GM11168 (cell line): Measurements from ENCODE around the gene R3HDM2.
"Not testable (repeated sequence)": the region's sequence is repeated elsewhere in the genome, so short reads cannot be mapped to it uniquely, and the experiment has no call there.

Experiments
- in situ Hi-C: fragments of 300-500 bp; cut with MboI; formaldehyde crosslinking; loops from one replicate; pipeline ENCODE4 v1.12.0; 2022; ENCODE audit warnings: low sequenced_read_pairs; ENCODE audit not compliant: unreplicated experiment

R3HDM2 gene

DNA sequence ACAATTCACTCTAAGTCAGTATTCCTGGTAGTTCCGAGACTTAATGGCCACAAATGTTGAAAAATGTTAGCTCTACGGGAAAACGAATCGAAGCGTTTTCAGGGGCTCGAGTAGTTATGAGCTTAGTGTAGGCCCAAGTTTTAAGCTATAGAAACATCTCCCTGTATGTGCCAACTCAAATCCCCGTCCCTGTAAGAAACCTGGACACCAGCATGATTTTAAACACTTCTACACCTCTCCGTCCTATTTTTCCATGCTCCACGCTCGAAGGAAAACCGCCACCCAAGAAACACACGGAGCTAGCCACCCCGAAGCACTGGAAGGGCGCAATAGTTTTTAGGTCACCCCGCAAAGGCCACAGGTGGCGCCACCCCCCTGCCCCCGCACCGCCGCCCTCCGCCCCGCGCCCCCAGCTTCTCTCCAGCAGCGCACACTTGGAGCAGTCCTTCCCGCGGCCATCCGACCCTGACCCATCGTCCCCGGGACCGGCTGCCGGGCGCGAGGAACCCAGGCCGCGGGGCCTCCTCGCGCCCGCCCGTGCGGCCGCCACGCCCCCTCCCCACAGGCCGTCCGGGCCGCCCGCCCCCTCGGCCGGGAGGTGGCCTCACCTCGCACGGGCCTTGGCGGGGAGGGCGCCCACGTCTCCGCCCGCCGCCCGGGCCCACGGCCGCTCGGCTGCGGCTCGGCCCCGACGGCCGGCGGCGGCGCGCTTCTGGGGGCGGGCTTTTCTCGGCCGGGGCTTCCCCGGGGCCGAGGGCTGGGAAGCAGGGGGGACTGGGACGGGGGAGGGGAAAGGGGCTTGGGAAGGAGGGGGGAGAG lies 522 bp downstream of the R3HDM2 start:
- in situ Hi-C loops, result no loop called here

DNA sequence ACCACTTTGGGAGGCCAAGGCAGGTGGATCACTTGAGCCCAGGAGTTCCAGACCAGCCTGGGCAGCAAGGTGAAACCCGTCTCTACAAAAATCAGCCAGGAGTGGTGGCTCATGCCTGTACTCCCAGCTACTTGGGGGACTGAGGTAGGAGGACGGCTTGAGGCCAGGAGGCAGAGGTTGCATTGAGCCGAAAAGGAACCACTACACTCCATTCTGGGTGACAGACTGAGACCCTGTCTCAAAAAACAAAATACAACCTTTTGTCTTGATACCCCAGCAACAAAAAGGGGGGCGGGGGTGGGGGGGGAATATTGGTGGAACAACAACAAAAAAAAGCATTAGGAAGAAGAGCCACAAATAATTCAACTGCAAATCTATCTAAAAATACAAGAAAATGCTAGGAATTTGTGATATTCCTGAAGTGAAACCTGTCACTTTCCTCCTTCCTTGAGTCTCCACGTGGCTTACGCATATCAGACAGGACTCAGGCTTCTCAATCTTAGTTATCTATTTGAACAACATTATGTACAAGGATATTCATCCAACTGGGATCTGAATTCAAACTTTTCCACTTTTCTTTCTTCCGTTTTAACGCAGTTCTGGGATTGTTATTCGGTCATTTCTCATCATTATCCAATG lies 1.3 kb downstream of the R3HDM2 start:
- in situ Hi-C loops, result no loop called here

DNA sequence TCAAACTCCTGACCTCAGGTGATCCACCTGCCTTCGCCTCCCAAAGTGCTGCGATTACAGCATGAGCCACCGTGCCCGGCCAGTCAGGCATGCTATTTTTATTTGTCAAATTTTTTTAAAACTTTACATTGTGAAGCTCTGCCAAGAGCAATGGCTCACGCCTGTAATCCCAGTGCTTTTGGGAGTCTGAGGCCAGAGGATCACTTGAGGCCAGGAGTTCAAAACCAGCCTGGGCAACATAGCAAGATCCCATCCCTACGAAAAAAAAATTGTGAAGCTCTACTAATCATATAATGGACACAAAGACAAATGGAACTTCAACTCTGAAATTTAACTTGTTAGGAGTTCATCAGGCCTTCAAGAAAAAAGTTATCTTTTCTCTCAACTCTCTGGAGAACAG lies 1.9 kb downstream of the R3HDM2 start:
- in situ Hi-C loops, result no loop called here

DNA sequence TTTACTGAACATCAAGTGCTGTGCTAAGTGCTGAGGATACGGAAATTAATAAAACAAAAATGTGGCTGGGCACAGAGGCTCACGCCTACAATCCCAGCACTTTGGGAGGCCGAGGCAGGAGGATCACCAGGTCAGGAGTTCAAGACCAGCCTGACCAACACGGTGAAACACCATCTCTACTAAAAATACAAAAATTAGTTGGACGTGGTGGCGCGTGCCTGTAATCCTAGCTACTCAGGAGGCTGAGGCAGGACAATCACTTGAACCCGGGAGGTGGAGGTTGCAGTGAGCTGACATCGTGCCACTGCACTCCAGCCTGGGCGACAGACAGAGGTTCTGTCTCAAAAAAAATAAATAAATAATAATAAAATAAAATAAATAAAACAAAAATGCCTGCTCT lies 3.9 kb downstream of the R3HDM2 start:
- in situ Hi-C loops, result not testable (repeated sequence)

DNA sequence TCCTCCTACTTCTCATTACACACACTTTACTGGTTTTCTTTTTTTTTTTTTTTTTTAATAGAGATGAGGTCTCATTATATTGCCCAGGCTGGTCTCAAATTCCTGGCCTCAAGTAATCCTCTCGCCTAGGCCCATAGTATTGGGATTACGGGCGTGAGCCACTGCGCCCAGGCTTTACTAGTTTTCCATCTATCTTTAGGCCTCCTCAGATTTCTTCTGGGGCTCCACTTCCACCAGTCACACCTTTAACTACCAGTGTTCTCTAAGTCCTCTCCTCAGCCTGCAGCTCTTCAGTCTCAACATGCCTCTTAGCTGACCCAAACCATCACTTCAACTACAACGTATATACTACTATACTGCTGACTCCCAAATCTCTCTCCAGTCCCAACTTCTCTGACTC lies 10.4 kb downstream of the R3HDM2 start:
- in situ Hi-C loops, result no loop called here

DNA sequence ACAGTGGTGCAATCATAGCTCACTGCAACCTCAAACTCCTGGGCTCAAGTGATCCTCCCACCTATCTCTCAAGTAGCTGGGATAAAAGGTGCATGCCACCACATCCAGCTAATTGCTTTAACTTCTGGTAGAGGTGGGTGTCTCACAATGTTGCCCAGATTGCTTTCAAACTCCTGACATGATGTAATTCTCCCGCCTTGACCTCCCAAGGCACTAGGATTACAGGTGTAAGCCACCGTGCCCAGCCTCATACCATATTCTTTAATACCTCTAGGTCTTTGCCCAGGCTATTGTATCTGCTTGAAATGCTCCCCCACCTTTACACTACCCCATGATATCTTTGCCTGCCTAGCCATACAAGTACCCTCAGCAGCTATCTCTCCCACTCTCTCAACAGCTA lies 11.3 kb downstream of the R3HDM2 start:
- in situ Hi-C loops, result no loop called here

DNA sequence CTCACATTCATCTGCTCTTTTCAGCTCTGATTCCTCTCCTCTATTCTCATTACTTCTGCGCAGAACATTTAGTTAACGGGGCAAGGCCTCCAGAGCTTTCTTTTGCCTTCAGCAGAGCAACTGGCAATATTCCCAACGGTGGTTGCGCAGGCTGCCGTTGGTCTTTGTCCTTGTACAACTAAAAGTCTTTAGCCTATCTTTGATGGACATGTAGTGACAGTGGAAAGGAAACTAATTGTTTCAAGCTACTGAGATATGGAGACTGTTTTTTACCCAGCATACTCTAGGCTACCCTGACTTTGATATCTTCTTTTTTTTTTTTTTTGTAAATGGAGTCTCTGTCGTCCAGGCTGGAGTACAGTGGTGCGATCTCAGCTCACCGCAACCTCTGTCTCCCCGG lies 12.6 kb downstream of the R3HDM2 start:
- in situ Hi-C loops, result no loop called here

DNA sequence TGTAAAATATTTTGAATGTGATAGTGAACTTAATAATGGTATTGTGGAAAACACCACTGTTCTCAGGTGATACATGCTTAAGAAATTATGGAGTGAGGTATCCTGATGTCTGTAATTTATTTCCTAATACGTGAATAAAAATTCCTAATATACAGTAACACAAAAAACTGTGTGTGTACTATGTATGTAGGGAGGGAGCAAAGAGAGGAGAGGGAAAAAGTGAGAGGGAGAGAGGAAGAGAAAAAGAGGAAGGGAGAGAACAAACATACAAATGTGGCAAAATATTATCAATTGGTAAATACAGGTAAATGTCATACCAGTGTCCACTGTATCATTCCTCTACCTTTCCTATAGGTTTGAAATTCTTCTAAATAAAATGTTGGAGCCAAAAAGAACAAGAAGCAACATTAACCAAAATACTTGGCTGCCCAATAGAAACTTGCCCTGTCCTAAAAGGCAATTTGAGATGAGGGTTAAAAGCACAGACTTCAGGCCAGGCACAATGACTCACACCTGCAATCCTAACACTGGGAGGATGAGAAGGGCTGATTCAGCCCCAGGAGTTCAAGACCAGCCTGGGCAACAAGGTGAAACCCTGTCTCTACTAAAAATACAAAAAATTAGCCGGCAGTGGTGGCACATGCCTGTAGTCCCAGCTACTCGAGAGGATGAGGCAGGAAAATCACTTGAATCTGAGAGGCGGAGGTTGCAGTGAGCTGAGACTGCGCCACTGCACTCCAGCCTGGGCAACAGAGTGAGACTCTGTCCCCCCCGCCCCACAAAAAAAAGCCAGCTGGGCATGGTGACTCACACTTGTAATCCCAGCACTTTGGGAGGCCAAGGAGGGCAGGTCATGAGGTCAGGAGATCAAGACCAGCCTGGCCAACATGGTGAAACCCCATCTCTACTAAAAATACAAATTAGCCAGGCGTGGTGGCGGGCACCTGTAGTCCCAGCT lies 14.5 kb downstream of the R3HDM2 start:
- in situ Hi-C loops, result no loop called here

DNA sequence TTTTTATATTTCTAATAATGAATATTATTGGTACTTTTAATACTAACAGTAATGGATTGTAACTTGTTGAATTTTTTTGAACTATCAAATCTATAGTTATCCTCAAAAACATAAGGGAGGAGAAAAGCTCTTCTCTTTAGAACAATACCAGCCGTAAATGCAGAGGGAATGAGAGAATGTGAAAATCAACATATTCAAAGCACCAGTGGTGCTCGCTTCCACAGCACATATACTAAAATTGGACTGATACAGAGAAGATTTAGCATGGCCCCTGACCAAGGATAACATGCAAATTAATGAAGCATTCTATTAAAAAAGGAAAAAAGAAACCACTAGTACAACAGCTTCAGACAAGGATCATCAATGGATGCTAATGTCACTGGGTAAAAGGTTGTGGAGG lies 15.8 kb downstream of the R3HDM2 start:
- in situ Hi-C loops, result no loop called here

DNA sequence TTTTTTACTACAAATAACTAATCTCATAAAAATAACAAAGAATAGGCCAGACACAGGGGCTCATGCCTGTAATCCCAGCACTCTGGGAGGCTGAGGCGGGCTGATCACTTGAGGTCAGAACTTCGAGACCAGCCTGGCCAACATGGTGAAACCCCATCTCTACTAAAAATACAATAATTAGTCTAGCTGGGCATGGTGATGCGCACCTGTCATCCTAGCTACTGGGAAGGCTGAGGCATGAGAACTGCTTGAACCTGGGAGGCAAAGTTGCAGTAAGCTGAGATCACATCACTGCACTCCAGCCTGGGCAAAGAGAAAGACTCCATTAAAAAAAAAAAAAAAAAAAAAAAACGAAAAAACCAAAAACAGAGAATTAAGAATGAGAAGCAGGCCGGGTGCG lies 16.7 kb downstream of the R3HDM2 start:
- in situ Hi-C loops, result not testable (repeated sequence)

DNA sequence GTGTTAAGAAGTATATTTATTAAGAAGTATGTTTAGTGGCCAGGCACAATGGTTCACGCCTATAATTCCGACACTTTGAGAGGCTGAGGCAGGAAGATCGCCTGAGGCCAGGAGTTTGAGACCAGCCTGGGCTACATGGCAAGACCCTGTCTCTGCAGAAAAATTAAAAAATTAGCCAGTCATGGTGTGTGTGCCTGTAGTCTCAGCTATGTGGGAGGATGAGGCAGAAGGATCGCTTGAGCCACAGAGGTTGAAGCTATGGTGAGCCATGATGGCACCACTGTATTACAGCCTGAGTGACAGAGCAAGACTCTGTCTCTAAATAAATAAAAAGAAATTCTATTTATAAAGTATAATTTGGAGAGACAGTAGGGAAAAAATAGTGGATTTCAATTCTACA lies 20.3 kb downstream of the R3HDM2 start:
- in situ Hi-C loops, result no loop called here

DNA sequence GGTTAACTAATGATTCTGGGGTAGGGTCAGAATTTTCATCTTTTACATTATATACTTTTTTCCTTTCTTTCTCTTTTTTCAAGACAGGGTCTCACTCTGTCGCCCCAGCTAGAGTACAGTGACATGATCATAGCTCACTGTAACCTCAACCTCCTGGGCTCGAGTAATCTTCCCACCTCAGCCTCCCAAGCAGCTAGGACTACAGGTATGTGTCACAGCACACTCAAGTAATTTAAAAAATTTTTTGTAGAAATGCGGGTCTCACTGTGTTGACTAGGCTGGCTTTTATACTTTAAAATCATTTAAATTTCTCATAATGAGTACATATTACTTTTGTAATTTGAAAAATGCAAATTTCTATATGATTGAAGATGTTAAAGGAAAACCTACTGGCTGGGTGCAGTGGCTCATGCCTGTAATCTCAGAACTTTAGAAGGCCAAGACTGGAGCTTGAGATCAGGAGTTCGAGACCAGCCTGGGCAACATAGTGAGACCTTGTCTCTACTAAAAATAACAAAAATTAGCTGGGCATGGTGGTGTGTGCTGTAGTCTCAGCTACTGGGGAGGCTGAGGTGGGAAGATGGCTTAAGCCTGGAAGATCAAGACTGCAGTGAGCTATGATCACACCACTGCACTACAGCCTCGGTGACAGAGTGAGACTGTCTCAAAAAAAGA lies 25.7 kb downstream of the R3HDM2 start:
- in situ Hi-C loops, result no loop called here

DNA sequence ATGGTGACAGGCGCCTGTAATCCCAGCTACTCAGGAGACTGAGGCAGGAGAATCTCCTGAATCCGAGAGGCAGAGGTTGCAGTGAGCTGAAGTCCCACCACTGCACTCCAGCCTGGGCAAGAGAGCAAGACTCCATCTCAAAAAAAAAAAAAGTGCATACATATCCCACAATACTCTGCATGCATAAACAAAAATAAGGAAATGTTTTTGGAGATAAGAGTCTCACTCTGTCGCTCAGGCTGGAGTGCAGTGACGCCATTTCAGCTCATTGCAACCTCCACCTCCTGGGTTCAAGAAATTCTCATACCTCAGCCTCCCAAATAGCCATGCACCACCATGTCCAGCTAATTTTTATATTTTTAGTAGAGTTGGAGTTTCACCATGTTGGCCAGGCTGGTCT lies 28.7 kb downstream of the R3HDM2 start:
- in situ Hi-C loops, result not testable (repeated sequence)

DNA sequence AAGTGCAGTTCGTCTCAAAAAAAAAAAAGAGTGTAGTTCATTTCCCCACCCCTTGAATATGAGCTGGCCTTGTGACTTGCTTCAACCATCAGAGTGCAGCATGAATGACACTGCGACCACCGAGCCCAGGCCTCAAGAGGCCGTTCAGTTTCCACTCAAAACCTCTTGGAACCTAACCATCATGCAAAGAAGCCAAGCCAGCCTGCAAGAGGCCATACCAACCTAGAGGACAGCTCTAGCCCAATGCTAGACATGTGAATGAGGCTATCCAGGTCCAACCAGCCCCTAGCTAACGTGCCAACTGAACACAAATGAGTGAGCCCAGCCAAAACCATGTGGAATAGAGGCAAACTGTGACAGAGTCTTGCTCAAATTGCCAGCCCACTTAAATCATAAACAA lies 29.7 kb downstream of the R3HDM2 start:
- in situ Hi-C loops, result no loop called here

DNA sequence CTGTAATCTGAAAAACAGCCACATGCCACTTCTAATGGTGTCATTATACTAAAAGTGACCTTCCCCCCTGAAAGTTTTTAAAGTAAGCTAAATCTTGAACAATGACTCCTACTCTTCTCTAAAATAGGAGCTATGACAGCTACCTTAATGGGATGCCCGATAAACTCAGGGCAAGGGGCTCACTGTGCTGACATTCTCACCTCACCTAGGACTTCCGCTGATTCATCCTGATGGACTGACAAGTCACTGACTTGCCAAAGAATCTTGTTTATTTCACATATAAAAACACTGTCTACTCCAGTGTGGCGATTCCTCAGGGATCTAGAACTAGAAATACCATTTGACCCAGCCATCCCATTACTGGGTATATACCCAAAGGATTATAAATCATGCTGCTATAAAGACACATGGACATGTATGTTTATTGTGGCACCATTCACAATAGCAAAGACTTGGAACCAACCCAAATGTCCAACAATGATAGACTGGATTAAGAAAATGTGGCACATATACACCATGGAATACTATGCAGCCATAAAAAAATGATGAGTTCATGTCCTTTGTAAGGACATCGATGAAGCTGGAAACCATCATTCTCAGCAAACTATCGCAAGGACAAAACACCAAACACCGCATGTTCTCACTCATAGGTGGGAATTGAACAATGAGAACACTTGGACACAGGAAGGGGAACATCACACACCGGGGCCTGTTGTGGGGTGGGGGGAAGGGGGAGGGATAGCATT lies 31.0 kb downstream of the R3HDM2 start:
- in situ Hi-C loops, result not testable (repeated sequence)

DNA sequence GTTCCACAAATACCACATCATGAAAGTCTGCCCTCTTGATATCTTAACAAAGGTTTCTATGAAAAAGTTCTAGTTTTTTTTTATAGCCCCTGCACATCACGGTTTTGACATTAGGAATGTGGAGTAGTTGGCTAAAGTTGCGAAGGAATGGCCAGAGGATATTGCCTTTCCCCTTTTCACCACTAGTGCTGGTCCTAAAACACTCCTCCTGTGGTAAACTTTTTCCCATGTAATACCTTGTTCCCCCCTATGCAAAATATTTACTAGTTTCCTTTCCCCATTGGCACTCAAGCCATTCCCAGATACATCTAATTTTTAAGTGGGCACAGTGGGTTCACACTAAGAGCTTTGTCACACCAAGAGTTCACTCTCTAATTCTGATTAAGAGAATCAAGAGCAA lies 33.4 kb downstream of the R3HDM2 start:
- in situ Hi-C loops, result no loop called here

DNA sequence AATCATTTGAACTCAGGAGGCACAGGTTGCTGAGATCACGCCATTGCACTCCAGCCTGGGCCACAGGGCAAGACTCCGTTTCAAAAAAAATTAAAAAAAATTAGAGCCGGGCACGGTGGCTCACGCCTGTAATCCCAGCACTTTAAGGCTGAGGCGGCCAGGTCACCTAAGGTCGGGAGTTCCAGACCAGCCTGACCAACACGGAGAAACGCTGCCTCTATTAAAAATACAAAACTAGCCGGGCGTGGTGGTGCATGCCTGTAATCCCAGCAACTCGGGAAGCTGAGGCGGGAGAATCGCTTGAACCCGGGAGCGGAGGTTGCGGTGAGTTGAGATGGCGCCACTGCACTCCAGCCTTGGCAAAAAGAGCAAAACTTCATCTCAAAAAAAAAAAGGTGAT lies 35.7 kb downstream of the R3HDM2 start:
- in situ Hi-C loops, result no loop called here

DNA sequence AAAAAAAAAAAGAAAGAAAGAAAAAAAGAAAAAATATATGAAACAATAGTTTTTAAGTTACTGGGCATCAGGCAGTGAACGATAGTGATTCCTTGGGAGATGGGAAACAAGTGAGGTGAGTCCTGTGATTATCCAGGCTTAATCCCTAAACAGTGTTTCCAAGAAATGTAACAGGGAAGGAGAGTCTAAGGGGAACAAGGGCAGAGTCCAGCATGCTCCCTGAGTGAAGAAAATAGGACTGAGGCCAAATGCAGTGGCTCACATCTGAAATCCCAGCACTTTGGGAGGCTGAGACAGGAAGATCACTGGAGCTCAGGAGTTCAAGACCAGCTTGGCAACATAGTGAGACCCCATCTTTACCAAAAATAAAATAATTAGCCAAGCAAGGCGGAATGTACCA lies 40.7 kb downstream of the R3HDM2 start:
- in situ Hi-C loops, result no loop called here

DNA sequence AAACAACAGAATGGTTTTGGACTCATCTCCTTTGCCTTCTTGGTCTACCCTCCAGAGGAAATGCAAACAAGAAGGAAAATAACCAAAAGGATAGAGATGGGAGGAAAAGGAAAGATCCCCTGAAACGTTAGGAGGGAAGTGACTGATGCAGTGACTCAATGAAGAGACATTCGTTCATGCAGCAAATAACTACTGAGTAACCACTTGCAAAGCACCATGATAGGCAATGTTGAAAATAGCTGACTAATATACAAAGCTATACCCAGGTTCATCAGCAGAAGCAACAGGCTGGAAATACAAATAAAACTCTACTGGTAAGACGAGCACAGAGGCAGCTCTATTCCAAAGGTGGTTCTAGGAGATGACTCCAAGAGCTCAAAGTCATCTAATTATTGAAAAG lies 41.8 kb downstream of the R3HDM2 start:
- in situ Hi-C loops, result no loop called here

DNA sequence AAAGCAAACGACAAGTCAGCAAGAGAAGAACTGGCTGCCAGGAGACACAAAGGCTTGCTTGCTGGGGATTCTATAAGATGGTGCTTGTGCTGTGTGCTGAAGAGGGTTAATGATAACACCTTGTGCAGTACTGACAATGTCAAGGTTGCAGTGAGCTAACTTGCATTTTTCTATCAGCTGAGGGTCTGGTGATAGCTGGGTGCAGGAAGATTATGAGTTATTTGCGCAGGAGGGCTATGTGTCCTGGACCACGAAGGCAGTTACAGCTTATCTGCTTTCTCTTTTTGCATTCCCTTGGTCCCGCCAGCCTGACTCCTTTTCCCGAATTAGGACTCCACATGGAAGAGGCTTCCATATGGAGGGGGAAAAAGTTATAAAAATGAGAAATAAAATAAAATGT lies 42.4 kb downstream of the R3HDM2 start:
- in situ Hi-C loops, result no loop called here
